Neural crest cell (in vitro differentiated cells): ENCODE data around the gene ADGB. TPM values are rescaled to one million over a fixed set of nuclear protein-coding genes. Genes with fewer than 3 reads are reported as not detected.

ENCODE experiments used
- DNase-seq: peaks from one replicate; pipeline ENCODE4 v3.0.0; 2021; ENCODE audit warnings: low read depth, mixed read lengths, low spot score
- H3K27ac Mint-ChIP-seq: one replicate; pipeline ENCODE4 v1.8.0; 2021; ENCODE audit warnings: mild to moderate bottlenecking, mixed read lengths; ENCODE audit not compliant: unreplicated experiment
- H3K27me3 Mint-ChIP-seq: 2 replicates; pipeline ENCODE4 v1.8.0; 2021; ENCODE audit warnings: low read depth, mild to moderate bottlenecking, mixed read lengths
- H3K36me3 Mint-ChIP-seq: 2 replicates; pipeline ENCODE4 v1.8.0; 2021; ENCODE audit warnings: low read depth, mild to moderate bottlenecking, mixed read lengths
- H3K4me1 Mint-ChIP-seq: 2 replicates; pipeline ENCODE4 v1.8.0; 2021; ENCODE audit warnings: mixed read lengths
- H3K4me3 Mint-ChIP-seq: one replicate; pipeline ENCODE4 v1.8.0; 2021; ENCODE audit warnings: mild to moderate bottlenecking, mixed read lengths
- H3K9me3 Mint-ChIP-seq: 2 replicates; pipeline ENCODE4 v1.8.0; 2021; ENCODE audit warnings: mixed read lengths
- total RNA-seq: library from RNA; stranded (reverse); gene quantifications from 2 replicates; pipeline ENCODE4 v1.2.1, GENCODE V29; 2021
- TF ChIP-seq, protein P1 (sequence below): fragments of 200-600 bp; sonication (generic); conservative IDR thresholded peaks from 2 replicates; pipeline ENCODE4 v1.5.0; 2021; ENCODE audit warnings: antibody characterized with exemption, mild to moderate bottlenecking

The ADGB gene
- total RNA-seq, 1 donor from 2014 or later: not detected

DNA sequence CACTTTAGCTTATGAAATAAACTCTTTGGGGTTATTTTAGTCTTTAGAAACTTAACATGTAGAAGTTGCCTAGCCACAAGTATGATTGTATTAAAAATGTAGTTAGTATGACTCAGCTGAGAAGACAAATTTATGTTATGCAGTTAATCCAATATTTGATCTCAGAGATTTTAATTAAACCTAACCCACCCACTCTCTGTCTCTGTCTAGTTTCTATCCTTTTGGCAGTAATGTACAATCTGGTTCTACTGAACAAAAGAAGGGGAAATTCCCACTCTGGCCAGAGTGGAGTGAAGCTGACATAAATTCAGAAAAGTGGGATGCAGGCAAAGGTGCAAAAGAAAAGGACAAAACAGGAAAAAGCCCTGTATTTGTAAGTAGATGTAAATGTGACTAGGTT is 36.4 kb downstream of the ADGB start:
- DNase-seq: no peak
- TF ChIP-seq, protein P1, sequence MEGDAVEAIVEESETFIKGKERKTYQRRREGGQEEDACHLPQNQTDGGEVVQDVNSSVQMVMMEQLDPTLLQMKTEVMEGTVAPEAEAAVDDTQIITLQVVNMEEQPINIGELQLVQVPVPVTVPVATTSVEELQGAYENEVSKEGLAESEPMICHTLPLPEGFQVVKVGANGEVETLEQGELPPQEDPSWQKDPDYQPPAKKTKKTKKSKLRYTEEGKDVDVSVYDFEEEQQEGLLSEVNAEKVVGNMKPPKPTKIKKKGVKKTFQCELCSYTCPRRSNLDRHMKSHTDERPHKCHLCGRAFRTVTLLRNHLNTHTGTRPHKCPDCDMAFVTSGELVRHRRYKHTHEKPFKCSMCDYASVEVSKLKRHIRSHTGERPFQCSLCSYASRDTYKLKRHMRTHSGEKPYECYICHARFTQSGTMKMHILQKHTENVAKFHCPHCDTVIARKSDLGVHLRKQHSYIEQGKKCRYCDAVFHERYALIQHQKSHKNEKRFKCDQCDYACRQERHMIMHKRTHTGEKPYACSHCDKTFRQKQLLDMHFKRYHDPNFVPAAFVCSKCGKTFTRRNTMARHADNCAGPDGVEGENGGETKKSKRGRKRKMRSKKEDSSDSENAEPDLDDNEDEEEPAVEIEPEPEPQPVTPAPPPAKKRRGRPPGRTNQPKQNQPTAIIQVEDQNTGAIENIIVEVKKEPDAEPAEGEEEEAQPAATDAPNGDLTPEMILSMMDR: no peak
- H3K4me3 Mint-ChIP-seq: no peak overlapping the region
- H3K27me3 Mint-ChIP-seq: peaks cover 5% of the 10 kb centered on the region
- no peaks in the 10 kb centered on the region for H3K9me3 Mint-ChIP-seq
- H3K36me3 Mint-ChIP-seq: no peaks in the 10 kb centered on the region
- no peaks in the 10 kb centered on the region for H3K4me1 Mint-ChIP-seq
- H3K27ac Mint-ChIP-seq: no peak overlapping the region

DNA sequence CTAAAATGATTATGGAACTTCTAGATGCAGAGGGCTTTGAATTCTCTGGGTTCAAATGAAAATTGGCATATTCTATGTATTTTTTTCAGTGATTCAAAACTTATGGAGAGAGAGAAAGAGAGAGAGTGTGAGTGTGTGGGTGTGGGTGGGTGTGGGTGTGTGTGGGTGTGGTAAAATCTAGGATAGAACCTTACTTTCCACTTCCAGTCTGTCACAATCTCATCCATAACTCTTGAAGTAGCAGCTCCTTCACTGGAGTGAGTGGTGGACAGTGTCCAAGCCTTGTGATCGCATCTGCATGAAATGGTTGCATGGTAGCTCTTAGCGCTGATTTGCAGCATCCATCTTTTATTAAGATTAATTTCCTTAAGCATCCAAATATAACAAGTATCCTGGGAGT is 37.7 kb downstream of the ADGB start:
- no peak overlapping the region for H3K4me3 Mint-ChIP-seq
- H3K36me3 Mint-ChIP-seq: no peaks in the 10 kb centered on the region

DNA sequence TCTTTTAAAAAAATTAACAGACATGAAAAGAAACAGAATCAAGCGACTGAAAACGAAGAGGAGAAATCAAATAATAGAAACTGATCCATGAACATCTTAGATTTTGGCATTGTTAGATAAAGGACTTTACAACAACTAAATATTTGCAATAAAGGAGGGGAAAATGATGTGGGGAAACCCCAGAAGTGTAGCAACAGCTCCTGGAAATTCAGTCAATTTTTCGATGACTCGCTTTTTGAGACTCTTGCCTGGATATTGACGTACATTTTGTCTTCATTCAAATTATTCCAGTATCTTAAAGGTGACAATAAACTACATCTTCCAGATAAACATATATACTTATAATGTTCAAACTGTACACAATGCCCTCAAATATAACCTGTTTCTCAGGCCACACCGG is 44.1 kb downstream of the ADGB start:
- no peak overlapping the region for H3K4me3 Mint-ChIP-seq
- H3K36me3 Mint-ChIP-seq: no peaks in the 10 kb centered on the region
- H3K27me3 Mint-ChIP-seq: peaks cover 3% of the 10 kb centered on the region
- H3K27ac Mint-ChIP-seq: no peak overlapping the region
- TF ChIP-seq, protein P1: no peak
- H3K4me1 Mint-ChIP-seq: no peaks in the 10 kb centered on the region
- no peaks in the 10 kb centered on the region for H3K9me3 Mint-ChIP-seq
- no peak for DNase-seq

More for the DNA sequence above, 37.7 kb downstream of the ADGB start:
- no peaks in the 10 kb centered on the region for H3K9me3 Mint-ChIP-seq
- no peak overlapping the region for H3K27ac Mint-ChIP-seq
- TF ChIP-seq, protein P1: no peak
- peaks cover 6% of the 10 kb centered on the region for H3K27me3 Mint-ChIP-seq
- DNase-seq: no peak
- H3K4me1 Mint-ChIP-seq: no peaks in the 10 kb centered on the region

DNA sequence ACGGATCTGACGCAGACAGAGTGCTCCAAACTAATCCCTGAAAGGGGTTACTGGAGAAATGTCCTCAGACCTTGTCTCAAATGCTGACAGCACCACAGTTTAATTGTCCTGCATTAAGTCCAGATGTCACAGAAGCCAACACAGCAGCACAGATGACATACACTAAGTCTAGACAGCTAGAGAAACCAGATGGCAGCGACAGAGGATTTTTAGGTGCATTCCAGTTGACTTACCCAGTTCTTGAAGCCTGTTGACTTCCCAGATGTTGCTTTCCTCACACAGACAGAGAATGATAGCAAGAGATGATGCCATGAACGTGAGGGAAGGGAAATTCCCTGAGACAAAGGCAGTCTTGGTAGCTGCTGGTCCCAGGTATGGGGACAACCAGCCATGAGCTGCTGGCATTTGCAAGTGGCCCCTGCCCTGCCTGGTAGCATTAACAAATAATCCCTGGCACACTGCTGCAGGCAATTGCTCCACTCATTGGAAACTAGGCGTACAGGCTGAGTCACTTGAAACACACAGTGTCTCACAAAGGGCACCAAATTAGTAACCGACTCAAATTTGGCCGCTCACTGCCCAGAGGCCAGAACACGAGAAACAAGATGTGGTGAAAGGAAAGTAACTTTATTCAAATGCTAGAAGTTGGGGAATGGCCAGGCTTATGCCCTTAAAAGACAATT is 52.2 kb downstream of the ADGB start:
- Mint-ChIP-seq H3K36me3 (no peaks in the 10 kb centered on the region), H3K27me3 (no peaks in the 10 kb centered on the region), H3K4me1 (no peaks in the 10 kb centered on the region), H3K27ac (no peak overlapping the region), H3K4me3 (no peak overlapping the region), H3K9me3 (peaks cover 2% of the 10 kb centered on the region)
- TF ChIP-seq, protein P1: no peak
- no peak for DNase-seq

DNA sequence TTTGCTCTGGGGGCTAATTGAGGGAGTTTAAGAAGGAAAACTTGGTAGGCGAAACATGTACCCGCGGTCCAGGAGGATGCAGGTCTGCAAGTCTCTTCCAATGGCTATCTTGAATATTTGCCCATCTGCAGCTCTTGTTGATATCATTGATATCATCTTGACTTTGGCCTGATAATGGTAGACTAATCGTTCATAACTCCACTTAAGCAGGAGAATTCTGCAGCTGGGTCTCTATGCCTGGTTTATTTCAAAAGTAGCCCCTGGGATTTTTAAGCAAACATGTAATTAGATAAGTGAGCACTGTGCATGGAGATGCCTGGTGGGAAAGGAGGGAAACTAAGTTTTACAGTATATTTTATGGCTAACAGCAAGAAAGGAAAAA is 52.7 kb downstream of the ADGB start:
- H3K4me1 Mint-ChIP-seq: no peaks in the 10 kb centered on the region
- DNase-seq: no peak
- H3K36me3 Mint-ChIP-seq: no peaks in the 10 kb centered on the region
- H3K27ac Mint-ChIP-seq: no peak overlapping the region
- TF ChIP-seq, protein P1: no peak
- H3K4me3 Mint-ChIP-seq: no peak overlapping the region
- H3K27me3 Mint-ChIP-seq: no peaks in the 10 kb centered on the region
- peaks cover 2% of the 10 kb centered on the region for H3K9me3 Mint-ChIP-seq
